ACHN (cell line): Measurements from ENCODE around the gene WFDC11.
A peak's percentile ranks its signal among the peaks of the same experiment; 100 is the strongest.

Experiments
- DNase-seq: peaks from one replicate; pipeline ENCODE4 v3.0.0-alpha.2; 2015
- in situ Hi-C: cut with HindIII; loops from 2 replicates; pipeline ENCODE4 v1.10.0; 2017; ENCODE audit warnings: low sequenced_read_pairs, low pct_ligation_motif_present, low pct_unique_long_range_greater_than_20kb

The WFDC11 gene

DNA sequence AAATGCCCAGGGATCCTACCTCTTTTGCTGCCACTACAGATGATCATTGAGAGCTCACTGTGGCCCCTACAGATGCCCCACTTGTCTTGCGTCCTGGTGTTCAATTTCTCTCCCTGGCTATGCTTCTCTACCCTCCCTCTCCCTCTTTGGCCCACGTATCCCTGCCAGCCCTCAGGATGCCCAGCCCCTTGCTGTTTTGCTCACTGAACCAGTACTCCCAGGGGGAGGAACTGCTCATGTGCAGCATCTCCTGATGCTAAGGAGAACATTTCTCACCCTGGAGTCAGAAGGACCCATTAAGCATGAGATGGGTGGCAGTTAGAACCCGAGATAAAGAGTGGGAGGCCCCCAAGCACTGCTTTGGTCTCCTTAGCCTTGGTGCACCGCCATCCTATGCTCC, 38.9 kb downstream of the WFDC11 start, which contains the start of gene WFDC9:
Gene WFDC9, minus strand, starts transcription at position 101 of the 400 bp plus-strand sequence. CDS start 21,103 bp downstream, outside the sequence.
- in situ Hi-C loops: no loop called here
- no peak for DNase-seq

GRCh38 chr20:45630371-45630770, 39.7 kb downstream of the WFDC11 start:
- DNase-seq: no peak
- in situ Hi-C loops: no loop called here

DNA sequence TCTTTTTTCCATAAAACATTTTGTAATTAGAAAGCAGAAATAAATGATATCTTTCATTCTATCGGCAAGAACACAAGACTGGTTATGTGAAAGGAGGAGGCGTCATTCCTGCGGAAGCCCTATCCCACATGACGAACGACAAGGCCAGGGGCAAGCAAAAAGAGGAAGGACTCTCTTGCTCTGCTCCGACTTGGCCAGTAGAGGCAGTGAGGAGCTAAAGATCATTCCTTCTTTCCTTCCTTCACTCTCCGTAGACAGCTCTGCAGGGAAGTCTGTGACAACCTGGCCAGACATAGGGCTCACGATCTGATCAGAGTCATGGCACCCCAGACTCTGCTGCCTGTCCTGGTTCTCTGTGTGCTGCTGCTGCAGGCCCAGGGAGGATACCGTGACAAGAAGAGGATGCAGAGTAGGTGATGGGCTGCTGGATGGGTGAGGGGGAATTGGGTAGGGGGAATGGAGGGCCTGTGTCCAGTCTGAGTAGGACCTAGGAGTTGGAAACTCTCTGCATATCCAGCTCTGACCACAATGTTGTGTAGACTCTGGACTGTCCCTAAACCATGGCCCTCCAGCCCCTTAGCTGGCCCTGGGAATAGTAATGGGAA, 40.4 kb downstream of the WFDC11 start, which contains the start of gene WFDC10A:
Gene WFDC10A, plus strand, starts transcription at position 244 of the 605 bp plus-strand sequence. Its CDS starts 75 bp downstream, at position 319.
- DNase-seq: peak; percentile 66

DNA sequence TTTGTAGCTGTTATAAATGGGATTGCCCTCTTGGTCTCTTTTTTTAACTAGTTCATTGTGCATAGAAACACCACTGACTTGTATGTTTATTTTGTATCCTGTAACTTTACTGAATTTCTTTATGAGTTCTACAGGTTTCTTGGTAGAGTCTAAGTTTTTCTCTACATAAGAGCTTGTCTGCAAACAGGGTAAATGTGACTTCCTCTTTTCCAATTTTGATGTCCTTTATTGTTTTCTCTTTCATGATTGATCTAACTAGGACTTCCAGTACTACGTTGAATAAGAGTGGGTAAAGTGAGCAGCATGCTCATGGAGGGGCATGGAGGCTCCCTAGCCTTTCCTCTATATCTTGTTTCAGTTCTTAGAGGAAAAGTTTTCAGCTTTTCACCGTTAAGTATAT, 43.5 kb downstream of the WFDC11 start:
- DNase-seq: no peak

More for the DNA sequence above, 40.4 kb downstream of the WFDC11 start, which contains the start of gene WFDC10A:
- in situ Hi-C loops: no loop called here

DNA sequence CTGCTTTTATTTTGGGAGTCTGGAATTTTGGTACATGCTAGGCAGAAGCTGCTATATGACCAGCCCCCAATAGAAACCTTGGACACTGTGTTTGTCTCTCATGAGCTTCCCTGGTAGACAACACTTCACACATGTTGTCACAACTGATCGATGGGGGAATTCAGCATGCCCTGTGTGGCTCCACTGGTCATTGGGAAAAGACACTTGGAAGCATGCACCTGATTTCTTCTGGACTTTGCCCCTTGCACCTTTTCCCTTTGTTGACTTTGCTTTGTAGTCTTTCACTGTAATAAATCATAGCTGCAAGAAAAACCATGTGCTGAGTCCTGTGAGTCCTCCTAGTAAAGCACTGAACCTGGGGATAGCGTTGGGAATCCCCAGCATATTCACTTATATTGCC, 48.4 kb downstream of the WFDC11 start:
- in situ Hi-C loops: no loop called here
- no peak for DNase-seq

More for the DNA sequence above, 43.5 kb downstream of the WFDC11 start:
- in situ Hi-C loops: no loop called here

- in situ Hi-C loops: no loop called here
- no peak for DNase-seq
Observed at GRCh38 chr20:45617591-45617990, 52.4 kb downstream of the WFDC11 start.

DNA sequence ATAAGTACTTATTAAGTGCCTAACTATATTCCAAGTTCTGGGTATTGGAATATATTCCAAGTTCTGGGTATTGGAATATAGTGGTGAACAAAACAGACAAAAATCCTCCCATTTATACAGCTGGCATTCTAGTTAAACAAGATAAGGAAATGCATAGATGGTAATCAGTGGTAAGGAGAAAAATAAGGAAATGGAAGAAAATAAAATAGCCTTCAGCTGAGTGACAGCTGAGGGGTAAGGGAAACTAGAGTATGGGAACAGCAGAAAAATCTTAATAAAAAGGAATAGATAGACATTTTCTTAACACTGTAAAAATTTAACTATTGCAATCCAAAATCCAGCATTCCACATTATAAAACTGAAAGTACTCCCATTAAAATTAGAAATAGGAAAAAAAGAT, 57.7 kb downstream of the WFDC11 start:
- DNase-seq: no peak
- in situ Hi-C loops: no loop called here

DNA sequence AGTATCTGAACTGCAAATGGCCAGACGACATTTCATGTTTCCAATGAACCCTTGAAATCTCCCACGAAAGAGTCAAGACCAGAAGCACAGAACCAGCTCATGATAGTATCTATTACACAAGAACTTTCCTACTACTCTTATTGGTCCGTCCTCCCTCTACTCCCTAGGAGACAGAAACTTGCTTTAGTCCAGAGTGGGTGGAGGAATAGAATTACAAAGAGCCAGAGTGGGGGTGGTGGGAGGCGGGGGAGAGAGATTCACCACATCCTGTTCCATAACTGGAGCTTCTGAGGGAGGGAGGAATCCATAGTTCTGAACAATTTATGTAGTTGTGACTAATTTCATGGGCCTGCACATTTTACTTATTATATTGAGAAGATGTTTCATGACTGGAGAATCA, 59.0 kb downstream of the WFDC11 start:
- DNase-seq: no peak
- in situ Hi-C loops: no loop called here

GRCh38 chr20:45607810-45608209, 62.2 kb downstream of the WFDC11 start:
- no peak for DNase-seq
- in situ Hi-C loops: no loop called here
